Mesodermal cell (in vitro differentiated cells): ENCODE measurements around the gene LIG3.

ENCODE experiments used
- H3K27ac ChIP-seq: 2 replicates; pipeline ENCODE4 v1.7.0; 2013; ENCODE audit warnings: mild to moderate bottlenecking, low read depth, low read length, moderate library complexity; ENCODE audit not compliant: severe bottlenecking
- H3K36me3 ChIP-seq: 2 replicates; pipeline ENCODE4 v1.7.1; 2013; ENCODE audit warnings: mild to moderate bottlenecking, low read length, moderate library complexity; ENCODE audit not compliant: control insufficient read depth, insufficient read depth
- H3K4me1 ChIP-seq: one replicate; pipeline ENCODE4 v1.7.1; 2013; ENCODE audit warnings: mild to moderate bottlenecking, low read length; ENCODE audit not compliant: insufficient read depth, control insufficient read depth, poor library complexity, severe bottlenecking
- H3K4me3 ChIP-seq: 2 replicates; pipeline ENCODE4 v1.7.0; 2013; ENCODE audit warnings: low read length, control low read depth, mild to moderate bottlenecking; ENCODE audit not compliant: insufficient read depth, poor library complexity, severe bottlenecking; ENCODE audit errors: extremely low read depth
- H3K9me3 ChIP-seq: 2 replicates; pipeline ENCODE4 v1.7.1; 2013; ENCODE audit warnings: mild to moderate bottlenecking, low read length, moderate library complexity; ENCODE audit not compliant: control insufficient read depth
- WGBS, 2 experiments: methylation state at CpG; one replicate each; pipeline ENCODE4 v1.1.5; 2013; ENCODE audit warnings: missing lambda C conversion rate in 2 of 2; ENCODE audit not compliant: insufficient coverage in 2 of 2; 5-methylcytosine and 5-hydroxymethylcytosine counted together

The LIG3 gene

GRCh38 chr17:34981538-34982241, 1.4 kb downstream of the LIG3 start:
- 86 to 90% methylated on average over 5 to 6 of the region's 8 CpGs for WGBS, 2 experiments
- peaks cover 38% of the 10 kb centered on the region for H3K36me3 ChIP-seq

GRCh38 chr17:34987232-34987631, 6.9 kb downstream of the LIG3 start:
- Histone ChIP-seq H3K4me1 (no peaks in the 10 kb centered on the region), H3K9me3 (no peaks in the 10 kb centered on the region), H3K4me3 (no peak overlapping the region), H3K36me3 (peaks cover 87% of the 10 kb centered on the region), H3K27ac (no peak overlapping the region)
- no CpG with 5 or more reads among the region's 2 CpGs for WGBS, 2 experiments

More at GRCh38 chr17:34981538-34982241, 1.4 kb downstream of the LIG3 start:
- Histone ChIP-seq H3K4me3 (peak overlapping the region; percentile 84), H3K4me1 (no peaks in the 10 kb centered on the region), H3K27ac (peak overlapping the region; percentile 98), H3K9me3 (no peaks in the 10 kb centered on the region)

DNA sequence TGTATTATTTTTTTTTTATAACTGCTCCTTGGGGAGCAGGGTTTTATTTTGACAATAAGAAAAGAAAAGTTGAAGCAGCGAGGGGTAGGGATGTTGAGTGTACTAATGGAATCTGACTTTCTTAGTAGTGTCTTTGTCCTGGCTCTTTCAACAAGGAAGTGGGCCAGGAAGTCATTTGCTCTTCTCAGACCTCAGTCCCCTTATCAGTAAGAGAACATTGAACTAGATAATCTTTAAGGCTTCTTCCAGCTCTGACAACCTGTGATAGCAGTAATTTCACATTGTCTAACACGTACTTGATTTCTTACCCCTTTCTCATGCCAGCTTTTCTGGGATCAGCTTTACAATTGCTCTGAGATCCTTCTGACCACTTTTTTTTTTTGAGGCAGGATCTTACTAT, 8.3 kb downstream of the LIG3 start:
- Histone ChIP-seq H3K9me3 (no peaks in the 10 kb centered on the region), H3K36me3 (peaks cover 89% of the 10 kb centered on the region), H3K27ac (no peak overlapping the region), H3K4me3 (no peak overlapping the region), H3K4me1 (no peaks in the 10 kb centered on the region)
- 91 to 100% methylated on average over 1 to 2 of the region's 2 CpGs for WGBS, 2 experiments

DNA sequence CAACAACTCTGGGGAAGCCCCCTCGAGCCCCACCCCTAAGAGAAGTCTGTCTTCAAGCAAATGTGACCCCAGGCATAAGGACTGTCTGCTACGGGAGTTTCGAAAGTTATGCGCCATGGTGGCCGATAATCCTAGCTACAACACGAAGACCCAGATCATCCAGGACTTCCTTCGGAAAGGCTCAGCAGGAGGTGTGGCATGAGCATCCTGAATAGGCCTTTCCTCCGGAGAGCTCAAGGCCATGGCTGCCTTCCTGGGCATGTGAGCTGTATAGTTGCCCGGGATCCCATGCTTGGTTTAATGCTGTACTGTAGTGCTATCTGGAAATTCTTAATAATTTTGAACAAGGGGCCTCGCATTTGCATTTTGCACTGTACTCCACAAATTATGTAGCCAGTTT, 9.2 kb downstream of the LIG3 start:
- no peak overlapping the region for H3K27ac ChIP-seq
- H3K9me3 ChIP-seq = no peaks in the 10 kb centered on the region
- H3K4me3 ChIP-seq = no peak overlapping the region
- H3K4me1 ChIP-seq = no peaks in the 10 kb centered on the region
- WGBS, 2 experiments = 90 to 96% methylated on average over 8 to 10 of the region's 10 CpGs
- H3K36me3 ChIP-seq = peaks cover 89% of the 10 kb centered on the region

DNA sequence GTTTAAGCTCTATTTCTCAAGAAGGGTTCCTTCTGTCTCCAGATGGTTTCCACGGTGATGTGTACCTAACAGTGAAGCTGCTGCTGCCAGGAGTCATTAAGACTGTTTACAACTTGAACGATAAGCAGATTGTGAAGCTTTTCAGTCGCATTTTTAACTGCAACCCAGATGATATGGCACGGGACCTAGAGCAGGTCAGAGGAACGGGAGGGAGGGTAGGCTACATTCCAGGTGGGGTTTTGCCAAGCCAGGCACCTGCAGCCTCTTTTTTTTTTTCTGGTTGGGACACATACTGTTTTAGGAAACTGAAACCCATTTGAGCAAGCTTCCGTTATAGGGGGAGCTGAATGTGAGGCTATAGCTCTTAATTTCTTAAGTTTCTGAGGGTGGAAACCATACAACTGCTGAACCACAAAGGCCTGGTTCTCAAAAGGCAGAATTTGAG, 10.6 kb downstream of the LIG3 start:
- no peaks in the 10 kb centered on the region for H3K9me3 ChIP-seq
- peaks cover 93% of the 10 kb centered on the region for H3K36me3 ChIP-seq
- no peak overlapping the region for H3K4me3 ChIP-seq
- no peak overlapping the region for H3K27ac ChIP-seq
- 95 to 98% methylated on average over 6 of the region's 6 CpGs for whole genome bisulfite sequencing, 2 experiments
- H3K4me1 ChIP-seq = no peaks in the 10 kb centered on the region

DNA sequence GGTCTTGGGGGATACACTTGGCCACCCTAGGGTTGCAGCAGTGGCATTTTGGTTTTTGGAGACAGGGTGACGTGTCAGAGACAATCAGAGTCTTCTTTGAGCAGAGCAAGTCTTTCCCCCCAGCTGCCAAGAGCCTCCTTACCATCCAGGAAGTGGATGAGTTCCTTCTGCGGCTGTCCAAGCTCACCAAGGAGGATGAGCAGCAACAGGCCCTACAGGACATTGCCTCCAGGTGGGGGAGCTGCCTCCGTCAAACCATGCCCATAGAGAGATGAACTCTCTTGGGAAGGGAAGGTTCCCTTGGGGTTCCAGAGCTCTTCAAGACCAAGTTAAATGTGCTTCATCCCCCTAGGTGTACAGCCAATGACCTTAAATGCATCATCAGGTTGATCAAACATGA, 11.3 kb downstream of the LIG3 start:
- Histone ChIP-seq H3K27ac (no peak overlapping the region), H3K36me3 (peaks cover 94% of the 10 kb centered on the region), H3K4me1 (no peaks in the 10 kb centered on the region), H3K4me3 (no peak overlapping the region), H3K9me3 (no peaks in the 10 kb centered on the region)
- WGBS, 2 experiments = 93 to 96% methylated on average over 3 of the region's 3 CpGs

GRCh38 chr17:34993031-34993430, 12.7 kb downstream of the LIG3 start:
- no peaks in the 10 kb centered on the region for H3K9me3 ChIP-seq
- H3K4me1 ChIP-seq = no peaks in the 10 kb centered on the region
- no peak overlapping the region for H3K4me3 ChIP-seq
- 88 to 92% methylated on average over 2 of the region's 2 CpGs for WGBS, 2 experiments
- H3K27ac ChIP-seq = no peak overlapping the region
- peaks cover 91% of the 10 kb centered on the region for H3K36me3 ChIP-seq

DNA sequence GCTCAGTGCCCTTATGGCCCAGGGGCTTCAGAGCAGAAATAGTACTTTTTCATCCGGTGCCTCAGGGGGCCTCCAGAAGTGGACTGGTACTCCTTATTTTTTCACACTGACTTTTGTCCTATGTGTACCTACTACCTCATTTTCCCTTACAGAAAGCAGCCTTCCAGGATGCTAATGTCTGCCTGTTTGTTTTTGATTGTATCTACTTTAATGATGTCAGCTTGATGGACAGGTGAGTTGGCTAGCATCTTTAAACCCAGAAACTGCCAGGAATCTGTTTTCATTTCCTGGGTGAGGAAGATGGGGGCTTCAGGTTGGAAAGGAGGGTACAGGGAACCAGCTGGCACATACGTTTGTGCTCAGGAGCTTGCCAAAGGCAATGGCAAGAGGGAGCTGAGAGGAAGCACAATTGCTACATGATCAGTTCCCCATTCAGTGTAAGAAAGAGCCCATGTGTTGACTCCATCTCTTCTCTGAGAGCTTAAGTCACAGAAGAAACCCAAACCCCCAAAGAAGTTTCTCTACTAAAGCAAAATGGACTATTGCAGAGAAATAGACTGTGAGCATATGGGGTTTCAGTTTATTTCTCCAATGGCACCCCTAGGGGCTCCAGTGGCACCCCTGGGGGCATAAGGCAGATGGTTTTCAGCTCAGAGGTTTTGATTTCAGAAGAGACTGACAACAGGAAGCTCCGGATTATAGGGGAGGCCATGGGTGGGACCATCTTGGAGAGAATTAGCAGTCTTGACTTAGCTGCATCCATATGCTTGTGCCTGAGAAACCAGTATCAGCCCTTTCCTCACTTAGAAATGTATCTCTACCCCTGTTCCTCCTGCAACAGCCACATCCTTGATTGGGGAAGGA, 16.3 kb downstream of the LIG3 start:
- no peaks in the 10 kb centered on the region for H3K4me1 ChIP-seq
- peaks cover 89% of the 10 kb centered on the region for H3K36me3 ChIP-seq
- 93 to 100% methylated on average over 2 to 3 of the region's 3 CpGs for WGBS, 2 experiments
- H3K9me3 ChIP-seq = no peaks in the 10 kb centered on the region
- H3K4me3 ChIP-seq = no peak overlapping the region
- H3K27ac ChIP-seq = no peak overlapping the region

GRCh38 chr17:34997355-34997862, 17.1 kb downstream of the LIG3 start:
- Histone ChIP-seq H3K27ac (no peak overlapping the region), H3K4me3 (no peak overlapping the region), H3K4me1 (no peaks in the 10 kb centered on the region), H3K9me3 (no peaks in the 10 kb centered on the region), H3K36me3 (peaks cover 89% of the 10 kb centered on the region)
- WGBS, 2 experiments = 93 to 98% methylated on average over 9 to 10 of the region's 11 CpGs

- WGBS, 2 experiments = 66 to 83% methylated on average over 1 to 2 of the region's 5 CpGs
These were observed 17.9 kb downstream of the LIG3 start for GRCh38 chr17:34998205-34998604.

More at GRCh38 chr17:34998205-34998604, 17.9 kb downstream of the LIG3 start:
- H3K4me3 ChIP-seq = no peak overlapping the region
- H3K36me3 ChIP-seq = peaks cover 89% of the 10 kb centered on the region
- H3K4me1 ChIP-seq = no peaks in the 10 kb centered on the region
- no peak overlapping the region for H3K27ac ChIP-seq
- no peaks in the 10 kb centered on the region for H3K9me3 ChIP-seq
